Endothelial cell of umbilical vein (primary cell): Measurements from ENCODE around the gene RPL41. TPM values are rescaled to one million over a fixed set of nuclear protein-coding genes. Genes with fewer than 3 reads are reported as not detected.

Source experiments
- BruUV-seq: library from RNA; stranded (reverse); fragments of 400-500 nt; replicated peaks from 2 replicates; lab custom pipeline; 2021; lab: Mats Ljungman, UMichigan
- CTCF ChIA-PET: fragments of 300-600, 350-600 bp; sonication (Branson Sonifier 250); formaldehyde crosslinking; loops from one replicate; lab custom pipeline; 2021; ENCODE audit warnings: antibody characterized with exemption, inconsistent platforms; lab: Charles Lee
- POLR2A ChIA-PET: fragments of 300-600, 350-600 bp; sonication (Branson Sonifier 250); formaldehyde crosslinking; loops from one replicate; lab custom pipeline; 2021; ENCODE audit warnings: antibody characterized with exemption, inconsistent platforms; lab: Charles Lee
- DNase-seq: peaks from one replicate; pipeline ENCODE4 v3.0.0-alpha.2; 2011; ENCODE audit warnings: low read depth, low spot score
- FAIRE-seq: peaks from 2 replicates; lab custom pipeline; 2011; peaks lifted over from hg19 to GRCh38; lab: Jason Lieb, UNC
- H2AFZ ChIP-seq: 2 replicates; pipeline ENCODE4 v1.6.0; 2012; ENCODE audit warnings: low read depth, low read length, control low read depth, inconsistent platforms
- H3K27ac ChIP-seq: 2 replicates; pipeline ENCODE4 v1.5.1; 2011; ENCODE audit warnings: low read depth, mild to moderate bottlenecking, control low read depth, low read length, moderate library complexity; ENCODE audit not compliant: insufficient read depth
- H3K27me3 ChIP-seq, 2 experiments: 2 replicates each; pipeline versions ENCODE4 v1.6.0 to v1.6.1; 2011; ENCODE audit warnings: low read length in 2 of 2, mixed read lengths in 1 of 2; ENCODE audit not compliant: control insufficient read depth in 2 of 2, insufficient read depth in 2 of 2
- H3K36me3 ChIP-seq, 2 experiments: 2 replicates in 1 of 2; 3 replicates in 1 of 2; pipeline ENCODE4 v1.5.1; 2011; ENCODE audit warnings: low read length in 2 of 2, mild to moderate bottlenecking in 1 of 2, moderate library complexity in 1 of 2; ENCODE audit not compliant: control insufficient read depth in 2 of 2, insufficient read depth in 2 of 2; ENCODE audit errors: extremely low read depth in 1 of 2
- H3K4me1 ChIP-seq: 3 replicates; pipeline ENCODE4 v1.5.1; 2011; ENCODE audit warnings: mild to moderate bottlenecking, low read length; ENCODE audit not compliant: control insufficient read depth, insufficient read depth; ENCODE audit errors: extremely low read depth
- H3K4me2 ChIP-seq: 2 replicates; pipeline ENCODE4 v1.6.1; 2011; ENCODE audit warnings: low read length, control low read depth, mixed read lengths; ENCODE audit not compliant: insufficient read depth
- H3K4me3 ChIP-seq, 3 experiments: fragments of 200-600 bp in 1 of 3; sonication (generic), shearing (Covaris generic) in 1 of 3; replicated peaks in 1 of 3; 2 replicates each; pipeline ENCODE4 v1.5.1; 2011 to 2016; ENCODE audit warnings: control low read depth in 3 of 3, low read length in 3 of 3, mild to moderate bottlenecking in 2 of 3, inconsistent platforms in 1 of 3, low read depth in 1 of 3, moderate library complexity in 1 of 3; ENCODE audit not compliant: insufficient read depth in 1 of 3
- H3K79me2 ChIP-seq: 2 replicates; pipeline ENCODE4 v1.6.0; 2012; ENCODE audit warnings: low read length, inconsistent platforms; ENCODE audit not compliant: control insufficient read depth, insufficient read depth
- H3K9ac ChIP-seq: replicated peaks from 2 replicates; pipeline ENCODE3; 2011; ENCODE audit warnings: low read length, control low read depth; ENCODE audit not compliant: insufficient read depth; ENCODE audit errors: extremely low read depth
- H3K9me1 ChIP-seq: replicated peaks from 3 replicates; pipeline ENCODE4 v1.6.0; 2011; ENCODE audit warnings: mild to moderate bottlenecking, low read length; ENCODE audit not compliant: control insufficient read depth, insufficient read depth; ENCODE audit errors: extremely low read depth
- H3K9me3 ChIP-seq: replicated peaks from 2 replicates; pipeline ENCODE4 v1.5.1; 2012; ENCODE audit warnings: low read length, inconsistent platforms; ENCODE audit not compliant: control insufficient read depth, insufficient read depth
- H4K20me1 ChIP-seq: replicated peaks from 2 replicates; pipeline ENCODE3; 2011; ENCODE audit warnings: mild to moderate bottlenecking, low read length; ENCODE audit not compliant: control insufficient read depth, insufficient read depth; ENCODE audit errors: extremely low read depth
- CTCF ChIP-seq, 2 donors: IDR thresholded peaks; 1 replicate in 1 of 2; 2 replicates in 1 of 2; pipeline ENCODE4 v1.5.1; 2011; ENCODE audit warnings: low read length in 2 of 2, mild to moderate bottlenecking in 2 of 2, moderate library complexity in 2 of 2, control low read depth in 1 of 2, inconsistent platforms in 1 of 2, low read depth in 1 of 2; ENCODE audit not compliant: insufficient read depth in 1 of 2; ENCODE audit errors: extremely low read depth in 1 of 2
- EZH2 ChIP-seq: IDR thresholded peaks from 2 replicates; pipeline ENCODE4 v1.6.1; 2012; ENCODE audit warnings: borderline replicate concordance, low read depth, mild to moderate bottlenecking, moderate library complexity, low read length, inconsistent platforms; ENCODE audit not compliant: severe bottlenecking
- FOS ChIP-seq: IDR thresholded peaks from 2 replicates; pipeline ENCODE4 v1.6.1; 2011; ENCODE audit warnings: mild to moderate bottlenecking, low read length, moderate library complexity, borderline replicate concordance; ENCODE audit not compliant: insufficient read depth
- GATA2 ChIP-seq: IDR thresholded peaks from 2 replicates; pipeline ENCODE4 v1.7.0; 2011; ENCODE audit warnings: low read depth, mild to moderate bottlenecking, moderate library complexity, mixed read lengths, low read length; ENCODE audit not compliant: insufficient read length, insufficient read depth
- JUN ChIP-seq: IDR thresholded peaks from 2 replicates; pipeline ENCODE4 v1.6.1; 2011; ENCODE audit warnings: borderline replicate concordance, low read depth; ENCODE audit not compliant: insufficient read length, insufficient read depth
- MAX ChIP-seq: IDR thresholded peaks from 2 replicates; pipeline ENCODE4 v1.6.1; 2011; ENCODE audit not compliant: insufficient read depth, insufficient read length
- MYC ChIP-seq: IDR thresholded peaks from one replicate; pipeline ENCODE4 v1.6.1; 2011; ENCODE audit warnings: mild to moderate bottlenecking, low read depth, low read length
- POLR2A ChIP-seq: IDR thresholded peaks from 2 replicates; pipeline ENCODE4 v1.6.1; 2012; ENCODE audit warnings: low read depth, mild to moderate bottlenecking, control low read depth, low read length
- POLR2AphosphoS5 ChIP-seq: IDR thresholded peaks from 2 replicates; pipeline ENCODE4 v1.6.1; 2012; ENCODE audit warnings: low read depth, mild to moderate bottlenecking, control low read depth, low read length, moderate library complexity; ENCODE audit not compliant: insufficient read depth
- dilution Hi-C: fragments of 300-500 bp; cut with MboI; formaldehyde crosslinking; loops from one replicate; pipeline ENCODE4 v1.15.0; 2019; ENCODE audit warnings: low sequenced_read_pairs; ENCODE audit not compliant: extremely low pct_ligation_motif_present
- intact Hi-C: fragments of 100-400 bp; cut with micrococcal nuclease; formaldehyde crosslinking; loops from one replicate; pipeline ENCODE4 v1.10.0; 2022
- polyA plus RNA-seq, 4 experiments: library from polyadenylated mRNA; depleted of rRNA in 3 of 4; stranded (reverse) in 3 of 4; unstranded in 1 of 4; fragments of >200 nt; gene quantifications; 2 replicates each; pipeline versions ENCODE4 v1.2.1 to v1.2.3, GENCODE V29; 2011 to 2012; ENCODE audit warnings: missing spikeins in 1 of 4
- total RNA-seq: library from RNA; stranded (reverse); gene quantifications from 2 replicates; pipeline ENCODE4 v1.2.3, GENCODE V29; 2021

RPL41 gene
- total and polyA plus RNA-seq, 2 donors (not counting 3 experiments of a cell fraction or from before 2014, with no cell fraction given), result 3,212 to 9,990 TPM

GRCh38 chr12:56105609-56105902 lies 10.9 kb upstream of the RPL41 start:
- no peaks in the 10 kb centered on the region for H3K9me1 ChIP-seq
- H3K9ac ChIP-seq, result peak overlapping the region; percentile 70
- no peak overlapping the region for H2AFZ ChIP-seq
- peaks cover 35% of the 10 kb centered on the region for H3K79me2 ChIP-seq
- BruUV-seq, result no TSS peak
- POLR2A ChIA-PET, result interaction anchor here (0.6 to 3.3 kb wide), 2 partner anchors 11 to 282 kb away, joined by 3 to 37 read pairs; partner anchors contain the start of genes RPL41 and ZC3H10
- H3K27ac ChIP-seq, result no peak overlapping the region
- H3K36me3 ChIP-seq, result peaks cover 16 to 18% of the 10 kb centered on the region in 2 experiments
- peak overlapping the region; percentile 85 for H3K4me2 ChIP-seq
- H3K9me3 ChIP-seq, result no peaks in the 10 kb centered on the region
- intact Hi-C loops, result loop anchor here (1.0 to 2.0 kb wide), 2 partner anchors 276 to 367 kb away; partner anchors contain the start of gene DNAJC14
- dilution Hi-C loops, result no loop called here
- H3K4me1 ChIP-seq, result peaks cover 20% of the 10 kb centered on the region
- FAIRE-seq, result no peak
- H3K4me3 ChIP-seq, result peak overlapping the region; percentile 49 to 85 (median 68)
- CTCF ChIA-PET, result interaction anchor here (0.8 to 5.3 kb wide), 8 partner anchors 10 to 366 kb away, joined by 3 to 59 read pairs (median 16); partner anchors contain the start of genes ERBB3 and ZC3H10
- DNase-seq, result no peak
- no peaks in the 10 kb centered on the region for H4K20me1 ChIP-seq
- TF ChIP-seq CTCF (IDR thresholded peaks at IDR 0.05; ENCODE audit: extremely low read depth in 1 of 2, insufficient read depth in 1 of 2, low read depth in 1 of 2, low read length in 2 of 2), result no peak
- TF ChIP-seq EZH2, result no peak
- TF ChIP-seq JUN, result no peak
- no peak for TF ChIP-seq MAX
- no peak for TF ChIP-seq FOS
- no peak for TF ChIP-seq POLR2AphosphoS5
- no peak for TF ChIP-seq GATA2
- no peak for TF ChIP-seq MYC
- no peak for TF ChIP-seq POLR2A
- H3K27me3 ChIP-seq, result peaks cover 0 to 6% of the 10 kb centered on the region in 2 experiments
